ENCODE data around the gene CNTNAP2. TPM values are rescaled to one million over a fixed set of nuclear protein-coding genes. Genes with fewer than 3 reads are reported as not detected.

The CNTNAP2 gene
- total RNA-seq, 1 experiment from 2014 or later: not detected

- no peaks in the 10 kb centered on the region for H3K9me3 ChIP-seq
- no peaks in the 10 kb centered on the region for H3K27me3 ChIP-seq
- no peaks in the 10 kb centered on the region for H3K36me3 ChIP-seq
- H3K4me3 ChIP-seq: no peak overlapping the region
- DNase-seq: peak; percentile 62
These were observed 845.0 kb downstream of the CNTNAP2 start for GRCh38 chr7:146961617-146962016.

DNA sequence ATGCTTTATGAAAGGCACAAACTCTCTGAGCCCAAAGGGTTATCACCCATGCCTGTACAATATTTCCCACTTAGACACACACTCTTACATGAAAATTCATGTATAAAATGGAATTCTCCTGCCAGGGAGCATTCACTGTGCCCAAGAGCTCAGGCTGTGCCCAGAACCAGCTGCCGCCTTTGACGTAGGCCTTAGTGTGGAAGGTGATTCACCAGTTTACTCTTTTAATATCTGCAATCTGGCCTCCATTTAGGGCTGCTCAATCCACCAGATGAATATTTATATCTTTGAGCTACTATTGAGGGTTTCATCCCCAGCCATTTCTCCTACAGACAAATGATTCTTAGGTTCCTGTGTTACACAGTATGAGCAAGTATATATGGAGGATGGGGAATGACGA, 849.7 kb downstream of the CNTNAP2 start:
- no peaks in the 10 kb centered on the region for H3K36me3 ChIP-seq
- DNase-seq: no peak
- no peaks in the 10 kb centered on the region for H3K9me3 ChIP-seq
- H3K27me3 ChIP-seq: no peaks in the 10 kb centered on the region
- no peak overlapping the region for H3K4me3 ChIP-seq

DNA sequence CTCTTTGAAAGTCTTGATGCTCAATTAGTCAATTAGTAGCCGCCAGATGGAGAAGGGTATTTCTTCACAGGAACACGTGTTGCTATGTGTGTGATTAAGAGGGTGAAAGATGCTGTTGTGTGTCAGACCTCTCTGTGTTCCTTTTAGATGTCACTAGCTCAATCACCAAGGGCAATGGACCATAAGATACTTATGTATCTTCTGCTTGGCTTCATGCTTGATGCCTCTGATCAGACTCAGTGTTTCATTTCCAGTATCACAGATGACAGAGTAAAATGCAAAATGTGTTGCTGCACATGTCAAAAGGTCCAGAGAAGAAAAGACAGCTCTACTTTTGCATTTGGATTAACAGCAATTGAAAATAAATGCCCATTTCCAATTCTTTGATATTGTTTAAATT, 865.9 kb downstream of the CNTNAP2 start:
- Histone ChIP-seq H3K36me3 (no peaks in the 10 kb centered on the region), H3K4me3 (no peak overlapping the region), H3K27me3 (no peaks in the 10 kb centered on the region), H3K9me3 (no peaks in the 10 kb centered on the region)
- no peak for DNase-seq

DNA sequence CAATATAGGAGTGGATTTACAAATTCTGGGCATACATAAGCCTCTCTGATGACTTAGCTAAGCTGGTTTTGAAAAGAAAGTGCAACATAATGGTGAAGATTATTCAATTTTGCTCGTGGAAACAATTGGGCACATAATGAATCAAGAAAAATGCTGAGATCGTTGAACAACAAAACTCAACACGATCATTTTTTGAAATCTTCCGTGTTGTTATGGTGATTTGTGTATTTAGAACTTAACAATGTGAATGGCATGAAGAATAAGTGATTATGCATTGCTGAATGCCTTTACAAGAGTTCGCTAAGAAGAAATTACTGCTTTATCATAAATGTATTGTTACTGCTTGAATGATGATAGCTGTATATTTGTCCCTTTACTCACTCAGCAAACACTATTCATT, 875.0 kb downstream of the CNTNAP2 start:
- DNase-seq: no peak
- Histone ChIP-seq H3K9me3 (no peaks in the 10 kb centered on the region), H3K4me3 (no peak overlapping the region), H3K36me3 (no peaks in the 10 kb centered on the region), H3K27me3 (no peaks in the 10 kb centered on the region)

DNA sequence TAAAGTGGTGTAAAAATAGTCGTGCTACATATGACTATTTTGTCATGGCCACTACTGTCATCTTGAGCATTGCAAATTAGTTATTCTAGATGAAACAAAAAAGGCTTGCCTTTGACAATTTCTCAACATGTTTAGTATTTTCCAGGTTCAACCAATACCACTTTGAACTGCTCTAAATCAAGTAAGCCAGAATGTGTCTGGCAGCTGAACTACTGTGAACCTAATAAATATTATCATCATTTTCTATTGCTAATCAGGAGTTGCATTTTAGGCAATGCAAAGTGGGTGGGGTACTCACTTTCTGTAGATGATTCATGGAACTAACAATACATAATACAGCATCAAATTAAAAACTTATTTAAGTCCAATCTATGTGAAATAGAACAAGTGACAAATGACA, 877.2 kb downstream of the CNTNAP2 start:
- Histone ChIP-seq H3K9me3 (no peaks in the 10 kb centered on the region), H3K36me3 (no peaks in the 10 kb centered on the region), H3K27me3 (no peaks in the 10 kb centered on the region), H3K4me3 (no peak overlapping the region)
- DNase-seq: no peak

DNA sequence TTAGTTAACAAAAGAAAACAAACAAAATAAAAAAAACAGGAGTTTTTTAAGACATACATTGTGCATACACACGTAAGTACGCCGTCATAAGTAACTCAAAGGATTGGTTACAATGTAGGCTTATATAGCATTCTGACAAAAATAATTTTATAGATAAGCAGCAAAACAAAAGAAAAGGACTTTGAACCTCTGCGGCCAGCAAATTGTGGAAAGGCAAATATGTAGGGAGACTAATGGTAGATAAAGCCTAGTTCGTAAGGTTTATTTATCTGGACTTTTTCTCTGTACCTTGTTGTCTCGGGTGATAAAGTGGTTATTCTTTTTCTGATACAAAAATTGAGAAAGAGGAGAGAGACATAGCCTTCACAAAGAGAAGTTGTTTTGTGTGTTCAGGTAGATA, 891.9 kb downstream of the CNTNAP2 start:
- H3K9me3 ChIP-seq: no peaks in the 10 kb centered on the region
- H3K4me3 ChIP-seq: no peak overlapping the region
- no peaks in the 10 kb centered on the region for H3K36me3 ChIP-seq
- H3K27me3 ChIP-seq: no peaks in the 10 kb centered on the region
- no peak for DNase-seq

DNA sequence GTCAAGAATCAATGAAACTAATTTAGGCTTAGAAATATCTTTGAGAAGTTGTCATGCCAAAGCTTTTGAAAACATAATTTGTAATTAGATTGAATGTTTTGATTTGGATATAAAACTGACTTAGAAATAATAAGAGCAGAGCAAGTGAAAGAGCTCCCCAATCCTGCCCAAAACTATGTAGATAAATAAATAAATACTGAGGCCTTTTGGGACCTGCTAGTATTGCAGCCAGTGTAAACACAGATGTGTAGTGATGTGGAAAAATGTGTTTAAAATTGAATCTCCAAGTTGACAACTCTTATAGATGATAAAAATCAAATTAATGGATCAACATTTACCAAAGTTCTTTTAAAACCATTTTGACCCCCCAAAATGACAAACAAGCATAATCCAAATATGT, 896.1 kb downstream of the CNTNAP2 start:
- H3K4me3 ChIP-seq: no peak overlapping the region
- no peaks in the 10 kb centered on the region for H3K9me3 ChIP-seq
- no peaks in the 10 kb centered on the region for H3K36me3 ChIP-seq
- no peaks in the 10 kb centered on the region for H3K27me3 ChIP-seq
- DNase-seq: no peak

DNA sequence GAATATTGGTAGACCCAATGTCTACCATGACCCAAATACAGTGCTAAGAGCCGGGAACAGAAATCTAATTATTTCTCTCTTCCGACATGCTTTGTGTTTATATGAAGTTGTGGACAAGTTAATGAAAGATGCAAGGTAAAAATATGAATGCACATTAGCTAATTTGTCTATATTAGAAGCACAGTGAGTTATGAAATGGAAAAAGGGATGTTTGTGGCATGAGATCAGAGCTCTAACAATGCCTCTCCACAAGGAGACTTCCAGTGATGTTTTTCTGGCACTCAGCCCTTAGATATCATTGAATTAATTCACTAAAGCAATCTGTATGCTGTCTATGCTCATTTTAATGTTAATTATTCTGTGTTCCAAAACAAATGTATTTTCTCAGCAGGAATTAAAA, 897.2 kb downstream of the CNTNAP2 start:
- Histone ChIP-seq H3K9me3 (no peaks in the 10 kb centered on the region), H3K36me3 (no peaks in the 10 kb centered on the region), H3K4me3 (no peak overlapping the region), H3K27me3 (no peaks in the 10 kb centered on the region)
- DNase-seq: no peak

DNA sequence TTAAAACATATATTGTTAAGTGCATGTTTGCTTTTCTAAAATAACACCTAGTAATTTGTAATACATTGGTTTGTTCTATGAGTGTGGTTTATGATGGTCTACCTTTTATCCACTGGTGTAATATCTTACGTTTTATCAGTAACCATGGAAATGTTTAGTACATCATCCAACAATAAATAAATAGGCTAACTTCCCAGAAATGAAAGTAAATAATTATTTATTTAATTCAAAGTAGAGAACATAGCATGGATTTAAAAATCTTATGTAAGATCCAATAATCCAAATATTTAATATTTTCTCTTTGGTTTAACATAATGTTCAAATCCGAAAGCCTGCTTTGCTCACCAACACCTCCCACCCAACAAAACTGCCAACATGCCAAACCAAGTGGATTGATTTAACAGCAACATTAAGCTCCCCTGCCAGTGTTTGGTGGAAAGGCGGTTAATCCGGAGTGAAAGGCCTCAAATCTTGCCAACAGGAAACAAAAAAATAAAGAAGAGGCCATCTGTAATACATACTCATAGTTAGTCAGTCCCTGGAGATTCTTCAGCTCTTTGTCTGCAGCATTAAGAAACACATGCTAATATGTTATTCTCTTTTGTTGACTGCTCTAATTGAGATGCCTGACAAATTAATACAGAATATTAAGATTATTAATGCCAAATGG, 897.8 kb downstream of the CNTNAP2 start:
- no peaks in the 10 kb centered on the region for H3K36me3 ChIP-seq
- H3K4me3 ChIP-seq: no peak overlapping the region

DNA sequence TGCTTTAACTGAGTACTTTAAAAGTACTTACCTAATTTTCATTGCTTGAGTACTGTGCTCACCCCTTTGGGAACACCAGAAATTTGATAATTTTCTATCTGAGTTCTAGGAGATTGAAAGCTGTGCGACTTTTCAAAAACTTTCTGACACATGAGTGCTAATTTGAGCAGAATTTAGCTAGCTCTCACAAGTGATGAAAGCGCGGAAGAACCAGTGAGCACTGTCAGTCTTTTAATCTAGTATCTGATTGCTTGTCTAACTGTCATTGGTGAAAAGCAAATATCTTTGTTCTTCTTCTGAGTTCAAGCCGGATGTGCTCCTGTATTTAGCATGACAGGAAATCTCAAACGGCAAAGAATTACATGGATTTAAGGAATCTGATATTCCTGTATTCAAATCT, 899.4 kb downstream of the CNTNAP2 start:
- Histone ChIP-seq H3K4me3 (no peak overlapping the region), H3K27me3 (no peaks in the 10 kb centered on the region), H3K36me3 (no peaks in the 10 kb centered on the region), H3K9me3 (no peaks in the 10 kb centered on the region)
- DNase-seq: no peak

More for the DNA sequence above, 897.8 kb downstream of the CNTNAP2 start:
- Histone ChIP-seq H3K27me3 (no peaks in the 10 kb centered on the region), H3K9me3 (no peaks in the 10 kb centered on the region)
- DNase-seq: peak; percentile 26

DNA sequence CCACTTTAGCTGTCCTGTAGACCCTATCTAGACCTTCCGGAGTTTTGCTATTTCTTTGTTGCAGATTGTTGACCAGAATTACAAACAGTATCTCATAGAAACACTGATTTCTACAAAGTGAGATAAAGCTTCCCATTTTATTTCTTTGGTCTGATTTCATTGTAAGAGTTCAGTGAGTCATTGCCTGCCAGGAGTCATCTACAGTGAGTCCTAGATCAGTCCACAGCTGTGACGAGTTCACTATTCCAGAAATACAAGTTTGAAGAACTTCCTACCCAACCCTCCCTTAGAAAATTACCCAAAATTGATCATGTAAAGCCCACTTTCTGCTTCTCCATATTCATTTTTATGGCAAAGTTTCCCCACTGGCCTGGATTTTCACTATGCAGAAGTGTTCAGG, 905.5 kb downstream of the CNTNAP2 start:
- Histone ChIP-seq H3K9me3 (no peaks in the 10 kb centered on the region), H3K36me3 (no peaks in the 10 kb centered on the region), H3K27me3 (no peaks in the 10 kb centered on the region), H3K4me3 (no peak overlapping the region)
- DNase-seq: peak; percentile 3

DNA sequence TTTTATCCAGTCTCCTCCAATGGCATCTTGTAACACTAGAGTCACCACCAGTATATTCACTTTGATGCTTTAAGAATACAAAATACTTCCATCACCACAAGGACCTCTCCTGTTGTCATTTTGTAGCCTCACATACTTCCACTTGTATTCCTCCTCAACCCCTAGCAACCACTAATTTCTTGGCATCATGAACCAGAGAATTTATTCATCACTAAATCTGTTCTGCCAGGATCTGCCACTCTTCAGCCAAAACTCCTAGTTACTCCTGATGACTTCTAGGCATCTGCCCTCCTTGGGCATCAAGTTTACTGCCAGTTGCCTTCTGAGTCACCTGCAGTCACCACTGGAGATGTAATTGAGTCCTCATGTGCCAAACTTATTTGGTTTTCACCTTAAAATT, 906.8 kb downstream of the CNTNAP2 start:
- Histone ChIP-seq H3K27me3 (no peaks in the 10 kb centered on the region), H3K9me3 (no peaks in the 10 kb centered on the region), H3K36me3 (no peaks in the 10 kb centered on the region), H3K4me3 (no peak overlapping the region)
- DNase-seq: peak; percentile 69

- Histone ChIP-seq H3K4me3 (no peak overlapping the region), H3K9me3 (no peaks in the 10 kb centered on the region), H3K27me3 (no peaks in the 10 kb centered on the region), H3K36me3 (no peaks in the 10 kb centered on the region)
- no peak for DNase-seq
These were observed 913.4 kb downstream of the CNTNAP2 start for GRCh38 chr7:147029953-147030352.

DNA sequence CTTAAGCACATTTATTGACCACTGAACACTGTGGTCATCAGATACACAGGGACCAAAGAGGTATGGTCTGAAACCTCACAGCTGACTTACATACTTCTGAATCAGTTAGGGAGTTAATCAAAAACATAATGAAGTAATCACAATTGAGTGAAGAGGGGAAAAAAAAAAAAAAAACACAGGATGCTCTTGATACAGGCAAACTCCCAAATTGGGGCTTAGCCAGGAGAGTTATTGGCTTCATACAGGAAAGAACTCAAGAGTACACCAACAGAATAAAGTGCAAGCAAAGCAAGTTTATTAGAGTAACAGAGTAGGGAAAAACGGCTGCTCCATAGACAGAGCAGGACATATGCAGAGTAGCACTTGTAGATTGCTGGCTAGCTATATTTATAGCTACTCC, 917.0 kb downstream of the CNTNAP2 start:
- DNase-seq: no peak
- no peaks in the 10 kb centered on the region for H3K27me3 ChIP-seq
- no peaks in the 10 kb centered on the region for H3K9me3 ChIP-seq
- H3K36me3 ChIP-seq: no peaks in the 10 kb centered on the region
- no peak overlapping the region for H3K4me3 ChIP-seq

- H3K27me3 ChIP-seq: no peaks in the 10 kb centered on the region
- no peaks in the 10 kb centered on the region for H3K36me3 ChIP-seq
- DNase-seq: no peak
- H3K9me3 ChIP-seq: no peaks in the 10 kb centered on the region
- no peak overlapping the region for H3K4me3 ChIP-seq
These were observed 924.8 kb downstream of the CNTNAP2 start for GRCh38 chr7:147041438-147041837.

- no peak for DNase-seq
- Histone ChIP-seq H3K27me3 (no peaks in the 10 kb centered on the region), H3K9me3 (no peaks in the 10 kb centered on the region), H3K4me3 (no peak overlapping the region), H3K36me3 (no peaks in the 10 kb centered on the region)
These were observed 928.3 kb downstream of the CNTNAP2 start for GRCh38 chr7:147044941-147045340.

GRCh38 chr7:147047696-147048095, 931.1 kb downstream of the CNTNAP2 start:
- Histone ChIP-seq H3K36me3 (no peaks in the 10 kb centered on the region), H3K9me3 (no peaks in the 10 kb centered on the region), H3K27me3 (no peaks in the 10 kb centered on the region), H3K4me3 (no peak overlapping the region)
- no peak for DNase-seq

DNA sequence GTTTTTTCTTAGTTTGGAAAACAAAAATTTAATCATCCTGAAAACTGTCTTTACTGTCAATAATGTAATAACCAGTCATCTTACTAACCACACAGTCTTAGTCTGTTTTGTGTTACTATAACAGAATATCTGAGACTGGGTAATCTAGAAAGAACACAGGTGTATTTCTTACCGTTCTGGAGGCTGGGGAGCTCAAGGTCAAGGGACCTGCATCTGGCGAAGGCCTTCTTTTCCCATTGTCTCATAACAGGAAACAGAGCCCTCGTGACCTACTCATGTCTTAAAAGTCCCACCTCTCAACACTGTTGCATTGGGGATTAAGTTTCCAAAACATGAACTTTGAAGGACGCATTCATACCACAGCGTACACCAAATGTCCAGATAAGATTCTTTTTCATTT, 932.3 kb downstream of the CNTNAP2 start:
- Histone ChIP-seq H3K4me3 (no peak overlapping the region), H3K27me3 (no peaks in the 10 kb centered on the region), H3K36me3 (no peaks in the 10 kb centered on the region), H3K9me3 (no peaks in the 10 kb centered on the region)
- no peak for DNase-seq

DNA sequence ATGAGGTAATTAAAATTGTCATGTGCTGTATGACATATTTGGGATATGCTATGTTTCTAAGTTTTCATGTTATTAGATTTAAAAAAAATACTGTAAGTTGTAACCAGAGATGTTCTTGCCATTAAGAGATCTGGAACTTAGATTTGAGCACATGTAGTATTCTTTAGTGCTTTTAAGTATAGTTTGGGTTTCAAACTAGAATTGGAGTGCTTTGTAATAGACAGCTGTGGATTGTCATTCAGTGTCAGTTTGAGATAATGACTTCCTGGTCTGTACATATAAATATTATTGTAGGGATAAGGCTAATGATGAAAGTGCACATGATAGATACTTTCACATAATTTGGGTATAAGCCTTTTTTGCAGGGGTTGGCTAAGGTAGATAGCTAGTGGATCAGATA, 936.2 kb downstream of the CNTNAP2 start:
- DNase-seq: no peak
- Histone ChIP-seq H3K36me3 (no peaks in the 10 kb centered on the region), H3K4me3 (no peak overlapping the region), H3K9me3 (no peaks in the 10 kb centered on the region), H3K27me3 (no peaks in the 10 kb centered on the region)

All from MG63 (cell line).